ENCODE data around the gene ADAMTS18. TPM values are rescaled to one million over a fixed set of nuclear protein-coding genes. Genes with fewer than 3 reads are reported as not detected.

Gene ADAMTS18
- total and polyA plus RNA-seq, 9 of the 15 experiments (the other 6 are each of a cell fraction or from before 2014, with no cell fraction given), result not detected

- H3K9me1 ChIP-seq (ENCODE audit: control insufficient read depth, insufficient read depth, low read length), result no peaks in the 10 kb centered on the region
- no peaks in the 10 kb centered on the region for H3K36me3 ChIP-seq (ENCODE audit: control insufficient read depth, insufficient read depth, low read length)
- no peaks in the 10 kb centered on the region for H3K4me1 ChIP-seq (replicated peaks in 1 of 2; ENCODE audit: control insufficient read depth in 2 of 2, insufficient read depth in 2 of 2, low read length in 2 of 2)
- no peaks in the 10 kb centered on the region for H4K20me1 ChIP-seq (replicated peaks; ENCODE audit: control insufficient read depth, insufficient read depth, low read length)
- H3K4me3 ChIP-seq, result no peak overlapping the region
- ChIA-PET CTCF (ENCODE audit: low intra/inter-chr PET ratio) (no interaction called here), POLR2A (no interaction called here)
- H2AFZ ChIP-seq (ENCODE audit: low read depth, low read length), result no peak overlapping the region
- no peaks in the 10 kb centered on the region for H3K27me3 ChIP-seq (ENCODE audit: control insufficient read depth in 2 of 2, insufficient read depth in 2 of 2, low read length in 2 of 2)
- intact Hi-C loops (cut with micrococcal nuclease), result no loop called here
- H3K79me2 ChIP-seq (ENCODE audit: control insufficient read depth, insufficient read depth, low read length), result no peaks in the 10 kb centered on the region
- WGBS (ENCODE audit: insufficient coverage, low coverage, missing lambda C conversion rate), result 4% methylated on average over 12 of the region's 12 CpGs
- no peaks in the 10 kb centered on the region for H3K9me3 ChIP-seq (replicated peaks; ENCODE audit: control insufficient read depth, insufficient read depth, low read depth, low read length)
- no peak overlapping the region for H3K4me2 ChIP-seq (ENCODE audit: insufficient read depth, low read length)
- FAIRE-seq (no peak), DNase-seq (ENCODE audit: extremely low read depth in 1 of 4, low spot score in 3 of 4) (no peak), ATAC-seq (no peak)
- in situ Hi-C loops (cut with MboI), result no loop called here
- BruUV-seq (replicated peaks), result no TSS peak
- H3K9ac ChIP-seq (ENCODE audit: insufficient read depth in 1 of 2, low read depth in 2 of 2, low read length in 2 of 2), result no peak overlapping the region
- H3K27ac ChIP-seq (ENCODE audit: extremely low read depth, low read depth, low read length), result no peak overlapping the region
- TF ChIP-seq ZSCAN32 (CRISPR knock-in tag; IDR thresholded peaks at IDR 0.05) (no peak), PBX2 (CRISPR knock-in tag; IDR thresholded peaks at IDR 0.05; ENCODE audit: low read depth) (no peak), PBX2 (tag; conservative IDR thresholded peaks at IDR 0.05; ENCODE audit: low read depth) (no peak), OTX1 (CRISPR knock-in tag; IDR thresholded peaks at IDR 0.05) (no peak), NCOA4 (IDR thresholded peaks at IDR 0.05; ENCODE audit: partially characterized antibody) (no peak), NFIX (CRISPR knock-in tag; IDR thresholded peaks at IDR 0.05; ENCODE audit: low read depth) (no peak), ZBTB17 (CRISPR knock-in tag; IDR thresholded peaks at IDR 0.05) (no peak), E2F3 (CRISPR knock-in tag; IDR thresholded peaks at IDR 0.05) (no peak), ZNF644 (tag; IDR thresholded peaks at IDR 0.05; ENCODE audit: low read depth) (no peak), KAT8 (IDR thresholded peaks at IDR 0.05; ENCODE audit: low read depth) (no peak), CSDE1 (IDR thresholded peaks at IDR 0.05) (no peak), PPARD (CRISPR knock-in tag; IDR thresholded peaks at IDR 0.05) (no peak), ZNF780A (CRISPR knock-in tag; IDR thresholded peaks at IDR 0.05) (no peak), ZNF583 (CRISPR knock-in tag; IDR thresholded peaks at IDR 0.05) (no peak), ZNF436 (CRISPR knock-in tag; IDR thresholded peaks at IDR 0.05) (no peak)
- TF ChIP-seq, protein P1, sequence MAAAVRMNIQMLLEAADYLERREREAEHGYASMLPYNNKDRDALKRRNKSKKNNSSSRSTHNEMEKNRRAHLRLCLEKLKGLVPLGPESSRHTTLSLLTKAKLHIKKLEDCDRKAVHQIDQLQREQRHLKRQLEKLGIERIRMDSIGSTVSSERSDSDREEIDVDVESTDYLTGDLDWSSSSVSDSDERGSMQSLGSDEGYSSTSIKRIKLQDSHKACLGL (CRISPR knock-in tag; IDR thresholded peaks at IDR 0.05; ENCODE audit: borderline replicate concordance, poor library complexity, severe bottlenecking), result no peak
- TF ChIP-seq, protein P2, sequence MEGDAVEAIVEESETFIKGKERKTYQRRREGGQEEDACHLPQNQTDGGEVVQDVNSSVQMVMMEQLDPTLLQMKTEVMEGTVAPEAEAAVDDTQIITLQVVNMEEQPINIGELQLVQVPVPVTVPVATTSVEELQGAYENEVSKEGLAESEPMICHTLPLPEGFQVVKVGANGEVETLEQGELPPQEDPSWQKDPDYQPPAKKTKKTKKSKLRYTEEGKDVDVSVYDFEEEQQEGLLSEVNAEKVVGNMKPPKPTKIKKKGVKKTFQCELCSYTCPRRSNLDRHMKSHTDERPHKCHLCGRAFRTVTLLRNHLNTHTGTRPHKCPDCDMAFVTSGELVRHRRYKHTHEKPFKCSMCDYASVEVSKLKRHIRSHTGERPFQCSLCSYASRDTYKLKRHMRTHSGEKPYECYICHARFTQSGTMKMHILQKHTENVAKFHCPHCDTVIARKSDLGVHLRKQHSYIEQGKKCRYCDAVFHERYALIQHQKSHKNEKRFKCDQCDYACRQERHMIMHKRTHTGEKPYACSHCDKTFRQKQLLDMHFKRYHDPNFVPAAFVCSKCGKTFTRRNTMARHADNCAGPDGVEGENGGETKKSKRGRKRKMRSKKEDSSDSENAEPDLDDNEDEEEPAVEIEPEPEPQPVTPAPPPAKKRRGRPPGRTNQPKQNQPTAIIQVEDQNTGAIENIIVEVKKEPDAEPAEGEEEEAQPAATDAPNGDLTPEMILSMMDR (IDR thresholded peaks at IDR 0.05 in 2 of 3, conservative IDR thresholded peaks at IDR 0.05 in 1 of 3; ENCODE audit: insufficient read depth in 2 of 3, low read depth in 1 of 3, low read length in 3 of 3), result no peak
These were observed 136.1 kb downstream of the ADAMTS18 start for GRCh38 chr16:77298418-77299360.
